NT2/D1 (cell line): ENCODE data around the gene ATOSA.

Experiments
- SUZ12 ChIP-seq: IDR thresholded peaks from 2 replicates; pipeline ENCODE4 v1.6.1; 2011; ENCODE audit not compliant: insufficient read length, insufficient read depth; ENCODE audit errors: extremely low read depth
- YY1 ChIP-seq: IDR thresholded peaks from 2 replicates; pipeline ENCODE4 v1.6.1; 2011; ENCODE audit not compliant: insufficient read length, insufficient read depth
- ZNF274 ChIP-seq: IDR thresholded peaks from 2 replicates; pipeline ENCODE4 v1.6.1; 2011; ENCODE audit warnings: mild to moderate bottlenecking, low read depth, low read length

GRCh38 chr15:52635908-52636307 is 43.3 kb downstream of the ATOSA start:
- TF ChIP-seq ZNF274 (no peak), YY1 (no peak), SUZ12 (no peak)
